Subcutaneous adipose tissue (tissue), 4 donors: ENCODE measurements around the gene ATG5. TPM values are rescaled to one million over a fixed set of nuclear protein-coding genes. Genes with fewer than 3 reads are reported as not detected.

ENCODE experiments used
- total RNA-seq, 4 donors: library from RNA; depleted of rRNA; stranded (reverse); fragments of >200 nt; gene quantifications; one replicate each; pipeline ENCODE4 v1.1.0, GENCODE V29; 2016
- TF ChIP-seq, protein P1 (sequence below): fragments of 450-650 bp; IDR thresholded peaks from one replicate; pipeline ENCODE4 v1.5.1; 2016; ENCODE audit warnings: low read depth, mild to moderate bottlenecking, control low read depth, antibody characterized with exemption, moderate library complexity

ATG5 gene
- total RNA-seq, 4 donors from 2014 or later: 35.6 to 43.3 (median 38.2) TPM

GRCh38 chr6:106287215-106287614 lies 38.3 kb downstream of the ATG5 start:
- TF ChIP-seq, protein P1, sequence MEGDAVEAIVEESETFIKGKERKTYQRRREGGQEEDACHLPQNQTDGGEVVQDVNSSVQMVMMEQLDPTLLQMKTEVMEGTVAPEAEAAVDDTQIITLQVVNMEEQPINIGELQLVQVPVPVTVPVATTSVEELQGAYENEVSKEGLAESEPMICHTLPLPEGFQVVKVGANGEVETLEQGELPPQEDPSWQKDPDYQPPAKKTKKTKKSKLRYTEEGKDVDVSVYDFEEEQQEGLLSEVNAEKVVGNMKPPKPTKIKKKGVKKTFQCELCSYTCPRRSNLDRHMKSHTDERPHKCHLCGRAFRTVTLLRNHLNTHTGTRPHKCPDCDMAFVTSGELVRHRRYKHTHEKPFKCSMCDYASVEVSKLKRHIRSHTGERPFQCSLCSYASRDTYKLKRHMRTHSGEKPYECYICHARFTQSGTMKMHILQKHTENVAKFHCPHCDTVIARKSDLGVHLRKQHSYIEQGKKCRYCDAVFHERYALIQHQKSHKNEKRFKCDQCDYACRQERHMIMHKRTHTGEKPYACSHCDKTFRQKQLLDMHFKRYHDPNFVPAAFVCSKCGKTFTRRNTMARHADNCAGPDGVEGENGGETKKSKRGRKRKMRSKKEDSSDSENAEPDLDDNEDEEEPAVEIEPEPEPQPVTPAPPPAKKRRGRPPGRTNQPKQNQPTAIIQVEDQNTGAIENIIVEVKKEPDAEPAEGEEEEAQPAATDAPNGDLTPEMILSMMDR: no peak

- TF ChIP-seq, protein P1: no peak
Observed at GRCh38 chr6:106286746-106287145, 38.8 kb downstream of the ATG5 start.

DNA sequence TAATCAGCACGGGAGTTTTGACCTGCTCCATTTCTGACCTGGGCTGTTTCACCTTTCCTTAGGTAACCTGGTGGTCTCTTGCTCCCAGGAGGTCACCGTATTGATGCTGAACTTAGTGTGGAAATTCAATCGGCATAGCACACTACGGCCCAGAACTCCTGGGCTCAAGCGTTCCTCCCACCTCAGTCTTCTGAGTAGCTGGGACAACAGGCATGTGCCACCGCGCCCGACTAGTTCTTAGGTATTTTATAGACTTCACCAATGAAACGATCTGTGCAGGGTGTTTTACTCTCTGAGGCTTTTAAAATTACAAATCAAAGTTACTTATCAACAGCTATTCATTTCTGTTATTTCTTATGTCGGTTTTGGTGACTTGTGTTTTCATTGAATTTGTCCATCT lies 42.1 kb downstream of the ATG5 start:
- TF ChIP-seq, protein P1: no peak

DNA sequence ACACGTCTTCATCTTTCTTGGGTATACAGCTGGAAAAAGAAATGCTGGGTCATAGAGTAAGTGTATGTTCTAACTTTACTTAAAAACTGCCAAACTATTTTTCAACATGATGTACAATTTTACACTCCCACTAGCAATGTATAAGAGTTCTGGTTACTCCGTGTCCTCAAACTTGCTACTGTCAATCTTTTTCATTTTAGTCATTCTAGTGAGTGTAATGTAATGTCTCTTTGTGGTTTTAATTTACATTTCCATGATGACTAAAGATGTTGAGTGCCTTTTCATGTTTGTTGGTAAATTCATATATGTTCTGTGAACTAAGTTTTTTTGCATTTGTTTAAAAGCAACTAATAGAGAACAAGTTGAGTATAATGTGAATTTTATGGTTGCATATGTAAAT lies 43.9 kb downstream of the ATG5 start:
- TF ChIP-seq, protein P1: no peak

DNA sequence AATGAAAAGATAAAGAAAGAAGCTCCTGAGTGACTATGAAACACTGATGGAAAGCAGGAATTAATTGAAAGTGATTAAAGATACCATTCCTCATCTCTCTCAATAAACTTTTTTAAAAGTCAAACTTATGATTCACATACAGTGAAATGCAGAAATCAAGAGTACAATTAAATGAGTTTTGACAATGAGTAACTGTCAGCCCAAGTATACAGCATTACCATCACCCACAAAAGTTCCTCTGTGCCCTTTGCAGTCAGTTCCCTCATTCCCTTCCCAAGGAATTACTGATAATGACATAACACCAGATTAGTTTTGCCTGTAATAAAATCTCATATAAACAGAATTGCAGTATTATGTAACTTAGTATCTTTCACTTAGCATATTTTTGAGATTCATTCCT lies 44.5 kb downstream of the ATG5 start:
- TF ChIP-seq, protein P1: no peak

DNA sequence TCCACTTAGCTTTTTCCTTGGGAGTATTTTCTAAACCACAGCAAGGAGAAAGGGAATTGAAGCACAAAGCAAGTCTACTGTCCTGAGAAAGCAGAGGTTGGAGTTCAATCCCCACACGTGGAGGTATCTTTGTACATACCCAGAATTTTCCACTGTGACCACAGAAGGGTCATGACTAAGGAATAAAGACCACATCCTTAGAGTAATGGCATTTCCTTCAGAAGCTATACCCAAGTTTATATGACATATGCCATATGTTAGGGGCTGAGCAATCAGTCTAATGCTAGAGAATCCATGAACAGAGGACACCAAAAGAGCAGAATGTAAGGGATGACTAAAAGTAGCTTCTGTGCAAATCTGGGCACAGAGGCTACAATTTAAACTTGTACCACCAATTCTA lies 46.4 kb downstream of the ATG5 start:
- TF ChIP-seq, protein P1: no peak

DNA sequence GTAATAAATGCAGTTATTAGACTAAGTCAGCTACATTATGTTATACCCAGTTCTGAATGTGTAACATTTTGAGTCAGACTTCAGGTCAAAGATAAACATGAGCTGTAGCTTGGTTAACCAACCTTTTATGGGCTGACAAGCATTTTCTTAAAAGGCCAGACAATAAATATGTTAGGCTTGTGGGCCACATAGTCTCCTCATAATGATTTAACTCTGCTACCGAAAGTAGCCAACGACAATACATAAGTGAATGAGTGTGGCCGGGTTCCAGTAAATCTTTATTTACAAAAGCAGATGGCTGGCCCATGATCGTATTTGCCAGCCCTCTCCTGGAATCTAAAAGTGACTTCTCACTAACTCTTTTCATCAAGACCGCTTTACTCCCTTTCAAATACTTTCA lies 49.9 kb downstream of the ATG5 start:
- TF ChIP-seq, protein P1: no peak
